ENCODE results near the gene ZC3H4. TPM values are rescaled to one million over a fixed set of nuclear protein-coding genes. Genes with fewer than 3 reads are reported as not detected.

The ZC3H4 gene
- total and polyA plus RNA-seq, 9 of the 15 experiments (the other 6 are each of a cell fraction or from before 2014, with no cell fraction given) = 2.2 to 75.6 (median 18.3) TPM

- peak; percentile 28; the same call in 1 of the 2 replicates for TF ChIP-seq HMGXB4 (CRISPR knock-in tag; IDR thresholded peaks at IDR 0.05)
- no peak for TF ChIP-seq NONO (IDR thresholded peaks at IDR 0.05; ENCODE audit: low read depth in 2 of 2, low read length in 1 of 2)
- no peak for TF ChIP-seq ZFP30 (CRISPR knock-in tag; IDR thresholded peaks at IDR 0.05; ENCODE audit: borderline replicate concordance)
- peak; percentile 47 for TF ChIP-seq SAP30 (IDR thresholded peaks at IDR 0.05; ENCODE audit: borderline replicate concordance, insufficient read depth, low read depth, low read length, poor library complexity, severe bottlenecking)
- TF ChIP-seq CEBPG (CRISPR knock-in tag; IDR thresholded peaks at IDR 0.05) = no peak
- TF ChIP-seq CEBPG (tag; conservative IDR thresholded peaks at IDR 0.05 in 1 of 2, IDR thresholded peaks at IDR 0.05 in 1 of 2) = peak in 1 of 2 experiments; percentile 29; a peak in 1 of 4 replicates
- TF ChIP-seq ZBTB5 (IDR thresholded peaks at IDR 0.05) = peak; percentile 99
- TF ChIP-seq TRIM24 (IDR thresholded peaks at IDR 0.05) = no peak
- no peak for TF ChIP-seq MIER1 (IDR thresholded peaks at IDR 0.05; ENCODE audit: low read depth)
- no peak for TF ChIP-seq LCOR (CRISPR knock-in tag; IDR thresholded peaks at IDR 0.05)
- no peak for TF ChIP-seq CAMTA2 (CRISPR knock-in tag; conservative IDR thresholded peaks at IDR 0.05)
- no peak for TF ChIP-seq HNRNPLL (IDR thresholded peaks at IDR 0.05; ENCODE audit: low read depth, low read length, poor library complexity, severe bottlenecking)
- TF ChIP-seq TAL1 (IDR thresholded peaks at IDR 0.05) = no peak
Measured at GRCh38 chr19:47047763-47048405, 65.7 kb downstream of the ZC3H4 start (continued).
